HepG2 (cell line): ENCODE measurements around the gene COQ7. TPM values are rescaled to one million over a fixed set of nuclear protein-coding genes. Genes with fewer than 3 reads are reported as not detected.

Experiments
- ATAC-seq: fragments of 200-7000 bp; cut with Tn5 transposase; 3 replicates; pipeline ENCODE4 v1.9.1; 2020; ENCODE audit warnings: mild to moderate bottlenecking, moderate library complexity
- BruUV-seq: library from RNA; stranded (reverse); fragments of 400-500 nt; replicated peaks from 2 replicates; lab custom pipeline; 2021; lab: Mats Ljungman, UMichigan
- CTCF ChIA-PET: fragments of 300-600 bp; formaldehyde crosslinking; extraction: SDS; loops from one replicate; lab custom pipeline; 2021; ENCODE audit warnings: low total read pairs, inconsistent platforms, low intra/inter-chr PET ratio; lab: Yijun Ruan, JAX
- POLR2A ChIA-PET: fragments of 350-600 bp; sonication (Branson Sonifier 250); formaldehyde crosslinking; loops from one replicate; lab custom pipeline; 2020; ENCODE audit warnings: antibody characterized with exemption, inconsistent platforms; lab: Yijun Ruan, JAX
- DNase-seq: peaks from one replicate; pipeline ENCODE4 v3.0.0-alpha.2; 2015; ENCODE audit warnings: low spot score
- FAIRE-seq: peaks from 3 replicates; lab custom pipeline; 2011; peaks lifted over from hg19 to GRCh38; lab: Jason Lieb, UNC
- H2AFZ ChIP-seq: one replicate; pipeline ENCODE4 v1.6.1; 2011; ENCODE audit warnings: low read length, inconsistent platforms
- H3K27ac ChIP-seq: fragments of 300-600 bp; 3 replicates; pipeline ENCODE4 v1.8.0; 2011; ENCODE audit warnings: mixed run types, mild to moderate bottlenecking, mixed read lengths, low read length, inconsistent platforms; ENCODE audit not compliant: insufficient read depth; ENCODE audit errors: extremely low read length
- H3K27me3 ChIP-seq, 2 experiments: fragments of 200-600 bp in 1 of 2; 2 replicates in 1 of 2; 3 replicates in 1 of 2; pipeline versions ENCODE4 v1.6.0 to v1.8.0; 2011; ENCODE audit warnings: low read length in 2 of 2, mild to moderate bottlenecking in 2 of 2, moderate library complexity in 2 of 2, inconsistent platforms in 1 of 2; ENCODE audit not compliant: insufficient read depth in 2 of 2, control insufficient read depth in 1 of 2
- H3K36me3 ChIP-seq, 2 experiments: fragments of 200-600 bp in 1 of 2; replicated peaks in 1 of 2; 2 replicates in 1 of 2; 3 replicates in 1 of 2; pipeline versions ENCODE4 v1.5.1 to v1.8.0; 2011; ENCODE audit warnings: low read length in 2 of 2, inconsistent platforms in 1 of 2; ENCODE audit not compliant: insufficient read depth in 2 of 2, control insufficient read depth in 1 of 2
- H3K4me1 ChIP-seq: 2 replicates; pipeline ENCODE4 v1.5.1; 2012; ENCODE audit warnings: low read length, inconsistent platforms; ENCODE audit not compliant: insufficient read depth
- H3K4me2 ChIP-seq: 2 replicates; pipeline ENCODE4 v1.6.0; 2011; ENCODE audit warnings: low read depth, low read length, inconsistent platforms
- H3K4me3 ChIP-seq, 3 experiments: fragments of 200-600 bp in 1 of 3; sonication (generic), shearing (Covaris generic) in 1 of 3; replicated peaks in 1 of 3; 2 replicates each; pipeline ENCODE4 v1.5.1; 2011 to 2016; ENCODE audit warnings: low read length in 3 of 3, inconsistent platforms in 2 of 3, low read depth in 2 of 3, mild to moderate bottlenecking in 2 of 3, control low read depth in 1 of 3, mixed read lengths in 1 of 3; ENCODE audit not compliant: insufficient read depth in 1 of 3
- H3K79me2 ChIP-seq: one replicate; pipeline ENCODE4 v1.6.1; 2011; ENCODE audit warnings: low read length, inconsistent platforms; ENCODE audit not compliant: insufficient read depth
- H3K9ac ChIP-seq: 2 replicates; pipeline ENCODE4 v1.6.0; 2011; ENCODE audit warnings: mild to moderate bottlenecking, low read depth, low read length, inconsistent platforms; ENCODE audit not compliant: insufficient read depth
- H3K9me3 ChIP-seq: 2 replicates; pipeline ENCODE4 v1.5.1; 2012; ENCODE audit warnings: mild to moderate bottlenecking, low read length
- H4K20me1 ChIP-seq: 2 replicates; pipeline ENCODE4 v1.6.0; 2011; ENCODE audit warnings: inconsistent platforms, mild to moderate bottlenecking, low read length, moderate library complexity; ENCODE audit not compliant: insufficient read depth
- ELF4 ChIP-seq: sonication (generic); formaldehyde crosslinking; IDR thresholded peaks from 2 replicates; pipeline ENCODE4 v1.5.0; 2020; ENCODE audit warnings: missing genetic modification reagents, mild to moderate bottlenecking, moderate library complexity, borderline replicate concordance
- IRX3 ChIP-seq: sonication (generic); formaldehyde crosslinking; IDR thresholded peaks from 2 replicates; pipeline ENCODE4 v1.8.1; 2023; ENCODE audit warnings: mild to moderate bottlenecking, low read depth, missing genetic modification reagents, borderline replicate concordance
- MAZ ChIP-seq, 2 experiments: sonication (generic) in 1 of 2; formaldehyde crosslinking in 1 of 2; IDR thresholded peaks; 2 replicates each; pipeline versions ENCODE4 v1.5.0 to v1.6.1; 2012 to 2020; ENCODE audit warnings: low read depth in 2 of 2, mild to moderate bottlenecking in 2 of 2, borderline replicate concordance in 1 of 2, improper control_type of control experiment in 1 of 2, low read length in 1 of 2, missing genetic modification reagents in 1 of 2, moderate library complexity in 1 of 2
- PHF5A ChIP-seq: IDR thresholded peaks from one replicate; pipeline ENCODE4 v1.6.1; 2018; ENCODE audit warnings: low read depth, missing genetic modification reagents; ENCODE audit not compliant: unreplicated experiment
- RAD21 ChIP-seq: fragments of 450-650 bp; formaldehyde crosslinking; IDR thresholded peaks from 2 replicates; pipeline ENCODE4 v1.5.0; 2020; ENCODE audit warnings: mild to moderate bottlenecking
- ZKSCAN1 ChIP-seq: fragments of 150-350 bp; IDR thresholded peaks from 2 replicates; pipeline ENCODE4 v1.6.1; 2014; ENCODE audit warnings: low read length
- ZNF121 ChIP-seq: sonication (generic); formaldehyde crosslinking; IDR thresholded peaks from 2 replicates; pipeline ENCODE4 v1.5.0; 2020; ENCODE audit warnings: mild to moderate bottlenecking, missing genetic modification reagents
- ZNF431 ChIP-seq: sonication (generic); formaldehyde crosslinking; IDR thresholded peaks from 2 replicates; pipeline ENCODE4 v1.9.0; 2022; ENCODE audit warnings: missing genetic modification reagents, low read depth, mild to moderate bottlenecking, borderline replicate concordance
- ZNF747 ChIP-seq: sonication (generic); formaldehyde crosslinking; IDR thresholded peaks from 2 replicates; pipeline ENCODE4 v1.8.1; 2023; ENCODE audit warnings: missing genetic modification reagents, mild to moderate bottlenecking, borderline replicate concordance
- ZNF773 ChIP-seq: sonication (generic); formaldehyde crosslinking; IDR thresholded peaks from 2 replicates; pipeline ENCODE4 v1.4.0; 2020; ENCODE audit warnings: missing genetic modification reagents, borderline replicate concordance
- WGBS: methylation state at CpG from one replicate; pipeline ENCODE4 v1.1.6; 2017; ENCODE audit warnings: low lambda C conversion rate; 5-methylcytosine and 5-hydroxymethylcytosine counted together
- in situ Hi-C: cut with HindIII; loops from 2 replicates; pipeline ENCODE4 v1.10.0; 2017; ENCODE audit warnings: low pct_unique_long_range_greater_than_20kb; ENCODE audit not compliant: extremely low pct_ligation_motif_present
- intact Hi-C: fragments of 100-400 bp; cut with micrococcal nuclease; formaldehyde crosslinking; loops from one replicate; pipeline ENCODE4 v1.10.0; 2022; ENCODE audit not compliant: unreplicated experiment
- polyA plus RNA-seq, 8 experiments: library from polyadenylated mRNA; depleted of rRNA in 3 of 8; stranded (reverse) in 7 of 8; unstranded in 1 of 8; fragments of >200 nt; fragmentation: Illumina TruSeq in 4 of 8; extraction: Trizol in 4 of 8; gene quantifications; 2 replicates each; pipeline versions ENCODE4 v1.2.1 to v1.2.3, GENCODE V29; 2011 to 2016; ENCODE audit warnings: low read depth in 4 of 8, missing spikeins in 1 of 8, mixed read lengths in 1 of 8; ENCODE audit not compliant: insufficient read depth in 1 of 8
- total RNA-seq, 5 experiments: library from RNA; depleted of rRNA; stranded (reverse); fragments of >200 nt; fragmentation: Illumina TruSeq; extraction: Trizol; gene quantifications; 2 replicates each; pipeline ENCODE4 v1.2.3, GENCODE V29; 2016; ENCODE audit warnings: low read depth in 1 of 5
- TF ChIP-seq, protein P1 (sequence below): sonication (generic); formaldehyde crosslinking; IDR thresholded peaks from 2 replicates; pipeline ENCODE4 v1.4.0; 2020; ENCODE audit warnings: mild to moderate bottlenecking, missing genetic modification reagents
- TF ChIP-seq, protein P2 (sequence below): sonication (generic); formaldehyde crosslinking; IDR thresholded peaks from 2 replicates; pipeline ENCODE4 v1.5.1; 2020; ENCODE audit warnings: mild to moderate bottlenecking, moderate library complexity, missing genetic modification reagents
- TF ChIP-seq, protein P3 (sequence below), 2 experiments: sonication (generic) in 1 of 2; formaldehyde crosslinking in 1 of 2; IDR thresholded peaks; 2 replicates each; pipeline versions ENCODE4 v1.5.1 to v1.6.1; 2011 to 2020; ENCODE audit warnings: borderline replicate concordance in 1 of 2, low read depth in 1 of 2, low read length in 1 of 2, mild to moderate bottlenecking in 1 of 2, missing genetic modification reagents in 1 of 2, moderate library complexity in 1 of 2

Gene COQ7
- total and polyA plus RNA-seq, 2 of the 13 experiments (the other 11 are each of a cell fraction or from before 2014, with no cell fraction given), result 20.1 to 45.7 TPM

DNA sequence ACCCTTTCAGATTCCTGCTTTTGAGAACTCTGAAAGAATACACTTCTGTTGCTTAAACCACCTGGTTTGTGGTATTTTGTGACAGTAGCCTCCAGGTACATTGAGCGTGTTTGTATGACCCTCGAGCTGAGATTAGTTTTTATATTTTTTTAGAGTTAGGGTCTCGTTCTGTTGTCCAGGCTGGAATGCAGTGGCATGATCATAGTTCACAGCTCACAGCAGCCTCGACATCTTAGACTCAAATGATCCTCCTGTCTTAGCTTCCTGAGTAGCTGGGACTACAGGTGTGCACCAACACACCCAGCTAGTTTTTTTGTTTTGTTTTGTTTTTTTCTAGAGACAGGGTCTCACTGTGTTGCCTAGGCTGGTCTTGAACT is 41.9 kb downstream of the COQ7 start:
- H2AFZ ChIP-seq, result peak overlapping the region; percentile 44
- peak overlapping the region; percentile 82 for H3K27ac ChIP-seq
- H3K79me2 ChIP-seq, result peaks cover under 1% of the 10 kb centered on the region
- no peaks in the 10 kb centered on the region for H3K9me3 ChIP-seq
- H3K4me2 ChIP-seq, result peak overlapping the region; percentile 91
- no TSS peak for BruUV-seq
- ATAC-seq, result no peak
- in situ Hi-C loops, result no loop called here
- CTCF ChIA-PET, result interaction anchor here (2.6 kb wide), 1 partner anchor 23 kb away, joined by 8 read pairs; no protein-coding TSS in a partner anchor
- H3K36me3 ChIP-seq, result no peaks in the 10 kb centered on the region
- peaks cover 92% of the 10 kb centered on the region for H3K4me1 ChIP-seq
- FAIRE-seq, result no peak
- intact Hi-C loops, result loop anchor here (2.0 to 10.0 kb wide), 2 partner anchors 22 to 1316 kb away; no protein-coding TSS in a partner anchor
- POLR2A ChIA-PET, result interaction anchor here (0.8 to 12.1 kb wide), 5 partner anchors 8 to 319 kb away, joined by 3 to 239 read pairs (median 9); partner anchors contain the start of gene RPS15A
- no peaks in the 10 kb centered on the region for H4K20me1 ChIP-seq
- H3K9ac ChIP-seq, result peak overlapping the region; percentile 72
- H3K27me3 ChIP-seq, result peaks cover 0 to 9% of the 10 kb centered on the region in 2 experiments; a peak in 1 of 5 replicates
- peak overlapping the region in 2 of 3 experiments; percentile 27 to 56; a peak in 2 of 6 replicates for H3K4me3 ChIP-seq
- no peak for DNase-seq
- 9% methylated on average over 4 of the region's 4 CpGs for WGBS
- TF ChIP-seq RAD21, result no peak
- TF ChIP-seq IRX3 (CRISPR knock-in tag), result no peak
- peak; percentile 90 for TF ChIP-seq ZNF121
- no peak for TF ChIP-seq ZKSCAN1
- no peak for TF ChIP-seq ELF4 (CRISPR knock-in tag)
- no peak for TF ChIP-seq PHF5A (CRISPR knock-in tag)
- TF ChIP-seq ZNF747 (CRISPR knock-in tag), result no peak
- TF ChIP-seq ZNF773 (CRISPR knock-in tag), result 0 out of 2 replicates have a peak, but pooled peaks have one; percentile 63
- TF ChIP-seq, protein P1, sequence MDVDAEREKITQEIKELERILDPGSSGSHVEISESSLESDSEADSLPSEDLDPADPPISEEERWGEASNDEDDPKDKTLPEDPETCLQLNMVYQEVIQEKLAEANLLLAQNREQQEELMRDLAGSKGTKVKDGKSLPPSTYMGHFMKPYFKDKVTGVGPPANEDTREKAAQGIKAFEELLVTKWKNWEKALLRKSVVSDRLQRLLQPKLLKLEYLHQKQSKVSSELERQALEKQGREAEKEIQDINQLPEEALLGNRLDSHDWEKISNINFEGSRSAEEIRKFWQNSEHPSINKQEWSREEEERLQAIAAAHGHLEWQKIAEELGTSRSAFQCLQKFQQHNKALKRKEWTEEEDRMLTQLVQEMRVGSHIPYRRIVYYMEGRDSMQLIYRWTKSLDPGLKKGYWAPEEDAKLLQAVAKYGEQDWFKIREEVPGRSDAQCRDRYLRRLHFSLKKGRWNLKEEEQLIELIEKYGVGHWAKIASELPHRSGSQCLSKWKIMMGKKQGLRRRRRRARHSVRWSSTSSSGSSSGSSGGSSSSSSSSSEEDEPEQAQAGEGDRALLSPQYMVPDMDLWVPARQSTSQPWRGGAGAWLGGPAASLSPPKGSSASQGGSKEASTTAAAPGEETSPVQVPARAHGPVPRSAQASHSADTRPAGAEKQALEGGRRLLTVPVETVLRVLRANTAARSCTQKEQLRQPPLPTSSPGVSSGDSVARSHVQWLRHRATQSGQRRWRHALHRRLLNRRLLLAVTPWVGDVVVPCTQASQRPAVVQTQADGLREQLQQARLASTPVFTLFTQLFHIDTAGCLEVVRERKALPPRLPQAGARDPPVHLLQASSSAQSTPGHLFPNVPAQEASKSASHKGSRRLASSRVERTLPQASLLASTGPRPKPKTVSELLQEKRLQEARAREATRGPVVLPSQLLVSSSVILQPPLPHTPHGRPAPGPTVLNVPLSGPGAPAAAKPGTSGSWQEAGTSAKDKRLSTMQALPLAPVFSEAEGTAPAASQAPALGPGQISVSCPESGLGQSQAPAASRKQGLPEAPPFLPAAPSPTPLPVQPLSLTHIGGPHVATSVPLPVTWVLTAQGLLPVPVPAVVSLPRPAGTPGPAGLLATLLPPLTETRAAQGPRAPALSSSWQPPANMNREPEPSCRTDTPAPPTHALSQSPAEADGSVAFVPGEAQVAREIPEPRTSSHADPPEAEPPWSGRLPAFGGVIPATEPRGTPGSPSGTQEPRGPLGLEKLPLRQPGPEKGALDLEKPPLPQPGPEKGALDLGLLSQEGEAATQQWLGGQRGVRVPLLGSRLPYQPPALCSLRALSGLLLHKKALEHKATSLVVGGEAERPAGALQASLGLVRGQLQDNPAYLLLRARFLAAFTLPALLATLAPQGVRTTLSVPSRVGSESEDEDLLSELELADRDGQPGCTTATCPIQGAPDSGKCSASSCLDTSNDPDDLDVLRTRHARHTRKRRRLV, result 0 out of 2 replicates have a peak, but pooled peaks have one; percentile 9
- no peak for TF ChIP-seq MAZ (IDR thresholded peaks at IDR 0.05; ENCODE audit: borderline replicate concordance, low read depth, low read length)
- TF ChIP-seq MAZ (CRISPR knock-in tag; IDR thresholded peaks at IDR 0.05; ENCODE audit: low read depth), result 0 out of 2 replicates have a peak, but pooled peaks have one; percentile 6
- TF ChIP-seq, protein P2, sequence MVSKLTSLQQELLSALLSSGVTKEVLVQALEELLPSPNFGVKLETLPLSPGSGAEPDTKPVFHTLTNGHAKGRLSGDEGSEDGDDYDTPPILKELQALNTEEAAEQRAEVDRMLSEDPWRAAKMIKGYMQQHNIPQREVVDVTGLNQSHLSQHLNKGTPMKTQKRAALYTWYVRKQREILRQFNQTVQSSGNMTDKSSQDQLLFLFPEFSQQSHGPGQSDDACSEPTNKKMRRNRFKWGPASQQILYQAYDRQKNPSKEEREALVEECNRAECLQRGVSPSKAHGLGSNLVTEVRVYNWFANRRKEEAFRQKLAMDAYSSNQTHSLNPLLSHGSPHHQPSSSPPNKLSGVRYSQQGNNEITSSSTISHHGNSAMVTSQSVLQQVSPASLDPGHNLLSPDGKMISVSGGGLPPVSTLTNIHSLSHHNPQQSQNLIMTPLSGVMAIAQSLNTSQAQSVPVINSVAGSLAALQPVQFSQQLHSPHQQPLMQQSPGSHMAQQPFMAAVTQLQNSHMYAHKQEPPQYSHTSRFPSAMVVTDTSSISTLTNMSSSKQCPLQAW (CRISPR knock-in tag), result 0 out of 2 replicates have a peak, but pooled peaks have one; percentile 22
- TF ChIP-seq, protein P3, sequence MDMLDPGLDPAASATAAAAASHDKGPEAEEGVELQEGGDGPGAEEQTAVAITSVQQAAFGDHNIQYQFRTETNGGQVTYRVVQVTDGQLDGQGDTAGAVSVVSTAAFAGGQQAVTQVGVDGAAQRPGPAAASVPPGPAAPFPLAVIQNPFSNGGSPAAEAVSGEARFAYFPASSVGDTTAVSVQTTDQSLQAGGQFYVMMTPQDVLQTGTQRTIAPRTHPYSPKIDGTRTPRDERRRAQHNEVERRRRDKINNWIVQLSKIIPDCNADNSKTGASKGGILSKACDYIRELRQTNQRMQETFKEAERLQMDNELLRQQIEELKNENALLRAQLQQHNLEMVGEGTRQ (IDR thresholded peaks at IDR 0.05; ENCODE audit: low read depth, low read length), result no peak
- TF ChIP-seq, protein P3 (CRISPR knock-in tag; IDR thresholded peaks at IDR 0.05; ENCODE audit: borderline replicate concordance), result no peak
- no peak for TF ChIP-seq ZNF431 (CRISPR knock-in tag)
